ENCODE data around the gene UBB. TPM values are rescaled to one million over a fixed set of nuclear protein-coding genes. Genes with fewer than 3 reads are reported as not detected.

UBB gene
- polyA plus RNA-seq, 3 donors = 984 to 1,616 (median 1,046) TPM

GRCh38 chr17:16407911-16408588 is 27.2 kb downstream of the UBB start:
- 22 to 49% (median 22%) methylated on average over 9 to 14 of the region's 14 CpGs for WGBS, 3 donors
- no peak overlapping the region for H3K27ac ChIP-seq (ENCODE audit: low read depth, low read length)

DNA sequence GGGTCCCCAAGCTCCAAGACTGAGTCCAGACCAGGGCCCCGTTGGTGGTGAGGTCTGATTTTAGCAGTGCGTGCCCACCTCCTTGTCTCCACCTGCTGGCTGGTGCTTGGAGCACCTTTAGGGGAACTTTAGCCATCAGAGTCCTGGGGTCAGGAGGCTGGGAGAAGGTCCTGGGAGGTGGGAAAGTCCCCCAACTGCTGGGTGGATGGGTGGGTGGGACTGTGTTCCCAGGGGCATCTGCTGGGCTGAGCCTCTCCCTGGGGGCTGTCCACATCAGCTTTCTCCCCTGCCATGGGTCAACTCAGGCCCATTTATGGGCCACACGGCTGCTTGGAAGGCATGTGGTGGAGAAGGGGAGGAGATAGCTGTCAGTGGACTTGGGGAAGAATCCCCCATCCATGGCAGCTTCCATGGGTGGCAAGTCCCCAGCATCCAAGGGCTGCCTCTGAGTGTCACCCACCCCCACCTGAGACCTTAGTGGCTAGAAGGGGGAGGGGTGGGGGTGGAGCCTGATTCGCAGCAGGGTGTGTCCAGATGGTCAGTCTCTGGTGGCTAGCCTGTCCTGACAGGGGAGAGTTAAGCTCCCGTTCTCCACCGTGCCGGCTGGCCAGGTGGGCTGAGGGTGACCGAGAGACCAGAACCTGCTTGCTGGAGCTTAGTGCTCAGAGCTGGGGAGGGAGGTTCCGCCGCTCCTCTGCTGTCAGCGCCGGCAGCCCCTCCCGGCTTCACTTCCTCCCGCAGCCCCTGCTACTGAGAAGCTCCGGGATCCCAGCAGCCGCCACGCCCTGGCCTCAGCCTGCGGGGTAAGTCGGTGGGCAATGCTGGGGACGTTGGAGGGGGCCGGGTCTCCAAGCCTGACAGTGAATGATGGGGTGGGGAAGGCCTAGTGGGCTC is 34.4 kb downstream of the UBB start, which contains the start of gene TRPV2:
Gene TRPV2, plus strand, starts transcription at position 541 of the 894 bp plus-strand sequence. CDS start 2,098 bp downstream, outside the sequence.
- 6 to 53% (median 8%) methylated on average over 18 to 21 of the region's 21 CpGs for WGBS, 3 donors
- peak within 1 kb of the TSS; percentile 39 for H3K27ac ChIP-seq (ENCODE audit: low read depth, low read length)

GRCh38 chr17:16417399-16417798 is 36.5 kb downstream of the UBB start:
- whole genome bisulfite sequencing, 3 donors = 82 to 92% (median 87%) methylated on average over 7 of the region's 7 CpGs
- H3K27ac ChIP-seq (ENCODE audit: low read depth, low read length) = no peak overlapping the region

DNA sequence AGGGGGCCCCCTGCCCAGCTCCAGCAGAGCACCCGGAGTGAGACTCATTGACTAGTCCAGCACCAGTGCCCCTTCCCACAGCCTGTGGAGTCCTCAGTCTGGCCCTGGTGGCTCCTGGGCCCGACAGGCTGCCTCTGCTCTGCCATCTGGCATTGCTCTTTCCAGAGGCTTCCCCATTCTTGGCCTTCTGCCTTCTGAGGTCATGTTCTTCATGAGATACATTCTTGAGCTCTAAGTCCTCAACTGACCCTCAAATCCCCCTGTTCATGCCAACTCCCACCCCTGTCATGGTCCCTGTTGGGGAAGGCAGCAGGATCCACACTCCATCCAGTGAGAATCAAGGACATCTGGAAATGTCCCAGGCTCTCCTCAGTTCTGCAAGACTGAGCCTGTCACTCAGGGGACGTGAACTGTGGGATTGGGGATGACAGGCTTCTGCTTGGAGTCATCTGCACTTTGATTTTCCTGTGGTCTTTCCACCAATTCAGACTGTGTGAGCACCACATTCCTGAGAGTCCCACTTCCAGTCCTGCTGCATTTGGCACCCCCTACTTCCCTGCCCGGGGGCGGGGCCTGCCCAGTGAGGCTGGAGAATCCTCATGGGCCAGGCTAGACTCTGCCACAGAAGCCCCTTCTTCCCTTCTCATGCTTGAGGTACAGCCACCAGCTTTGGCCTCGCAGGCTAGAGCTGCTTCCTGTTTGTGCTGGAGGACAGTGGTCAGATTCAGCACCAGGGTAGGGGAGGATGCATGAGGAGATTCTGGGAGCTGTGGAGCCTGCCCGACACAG is 37.2 kb downstream of the UBB start:
- no peak overlapping the region for H3K27ac ChIP-seq (ENCODE audit: low read depth, low read length)
- 60 to 80% (median 77%) methylated on average over 7 of the region's 7 CpGs for WGBS, 3 donors

GRCh38 chr17:16418685-16419068 is 37.8 kb downstream of the UBB start:
- WGBS, 3 donors = 44 to 85% (median 48%) methylated on average over 2 of the region's 2 CpGs

GRCh38 chr17:16419074-16419928 is 38.4 kb downstream of the UBB start:
- WGBS, 3 donors = 58 to 83% (median 62%) methylated on average over 8 of the region's 8 CpGs
- peak overlapping the region; percentile 86 for H3K27ac ChIP-seq (ENCODE audit: low read depth, low read length)

More at GRCh38 chr17:16418685-16419068, 37.8 kb downstream of the UBB start:
- H3K27ac ChIP-seq (ENCODE audit: low read depth, low read length) = no peak overlapping the region

DNA sequence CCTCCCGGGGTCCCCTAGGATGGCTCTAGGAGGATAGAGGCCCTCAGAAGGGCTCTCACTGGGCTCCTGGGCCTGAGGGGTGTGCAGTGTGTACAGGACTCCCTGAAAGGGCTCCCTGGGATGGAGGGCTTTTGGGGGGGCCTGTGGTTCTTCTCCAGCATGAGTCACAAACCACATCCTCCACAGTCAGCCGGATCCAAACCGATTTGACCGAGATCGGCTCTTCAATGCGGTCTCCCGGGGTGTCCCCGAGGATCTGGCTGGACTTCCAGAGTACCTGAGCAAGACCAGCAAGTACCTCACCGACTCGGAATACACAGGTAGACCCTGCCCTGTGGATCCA is 39.0 kb downstream of the UBB start:
- 56 to 88% (median 61%) methylated on average over 10 of the region's 10 CpGs for WGBS, 3 donors

GRCh38 chr17:16422416-16422815 is 41.5 kb downstream of the UBB start:
- no peak overlapping the region for H3K27ac ChIP-seq (ENCODE audit: low read depth, low read length)
- 91 to 94% (median 94%) methylated on average over 7 of the region's 7 CpGs for WGBS, 3 donors

More for the DNA sequence above, 39.0 kb downstream of the UBB start:
- peak overlapping the region; percentile 86 for H3K27ac ChIP-seq (ENCODE audit: low read depth, low read length)

GRCh38 chr17:16423226-16423872 is 42.5 kb downstream of the UBB start:
- 90 to 91% (median 90%) methylated on average over 10 of the region's 10 CpGs for WGBS, 3 donors
- no peak overlapping the region for H3K27ac ChIP-seq (ENCODE audit: low read depth, low read length)

GRCh38 chr17:16425202-16425601 is 44.3 kb downstream of the UBB start:
- 54 to 67% (median 65%) methylated on average over 6 of the region's 6 CpGs for WGBS, 3 donors
- no peak overlapping the region for H3K27ac ChIP-seq (ENCODE audit: low read depth, low read length)

- no peak overlapping the region for H3K27ac ChIP-seq (ENCODE audit: low read depth, low read length)
- 50 to 86% (median 79%) methylated on average over 20 of the region's 20 CpGs for WGBS, 3 donors
These were observed 45.1 kb downstream of the UBB start for GRCh38 chr17:16425698-16426659.

GRCh38 chr17:16427020-16427419 is 46.1 kb downstream of the UBB start:
- 90 to 98% (median 91%) methylated on average over 3 of the region's 3 CpGs for WGBS, 3 donors

GRCh38 chr17:16428098-16428882 is 47.4 kb downstream of the UBB start:
- 58 to 79% (median 77%) methylated on average over 15 of the region's 15 CpGs for WGBS, 3 donors
- H3K27ac ChIP-seq (ENCODE audit: low read depth, low read length) = no peak overlapping the region

More at GRCh38 chr17:16427020-16427419, 46.1 kb downstream of the UBB start:
- no peak overlapping the region for H3K27ac ChIP-seq (ENCODE audit: low read depth, low read length)

- no peak overlapping the region for H3K27ac ChIP-seq (ENCODE audit: low read depth, low read length)
- 95% methylated on average over 9 of the region's 9 CpGs for WGBS, 3 donors
These were observed 48.2 kb downstream of the UBB start for GRCh38 chr17:16429083-16429482.

DNA sequence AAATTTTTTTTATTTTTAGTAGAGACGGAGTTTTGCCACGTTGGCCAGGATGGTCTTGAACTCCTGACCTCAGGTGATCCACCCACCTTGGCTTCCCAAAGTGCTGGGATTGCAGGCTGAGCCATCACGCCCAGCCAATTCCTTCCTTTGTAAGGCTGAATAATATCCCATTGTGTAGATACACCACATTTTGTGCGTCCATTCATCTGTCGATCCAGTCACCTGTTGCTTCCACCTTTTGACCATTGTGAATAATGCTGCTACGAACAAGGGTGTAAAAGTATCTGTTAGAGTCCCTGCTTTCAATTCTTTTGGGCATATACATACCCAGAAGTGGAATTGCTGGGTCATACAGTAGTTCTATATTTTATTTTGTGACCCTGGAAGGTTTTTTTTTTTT is 49.8 kb downstream of the UBB start:
- no peak overlapping the region for H3K27ac ChIP-seq (ENCODE audit: low read depth, low read length)
- WGBS, 3 donors = 66 to 88% (median 74%) methylated on average over 6 of the region's 6 CpGs

- WGBS, 3 donors = 92 to 93% (median 93%) methylated on average over 15 of the region's 15 CpGs
- no peak overlapping the region for H3K27ac ChIP-seq (ENCODE audit: low read depth, low read length)
These were observed 51.1 kb downstream of the UBB start for GRCh38 chr17:16432017-16432416.
